DMS53 treated with DMSO at 0.1 percent for 48 hours (cell line): ENCODE results near the gene SLC9A8.
"Not testable (repeated sequence)": the region's sequence is repeated elsewhere in the genome, so short reads cannot be mapped to it uniquely, and the experiment has no call there.

ENCODE experiments used
- DNase-seq: peaks from one replicate; lab custom pipeline; 2025; ENCODE audit not compliant: unreplicated experiment; lab: John Stamatoyannopoulos, UW

The SLC9A8 gene

GRCh38 chr20:49850463-49851230, 38.0 kb downstream of the SLC9A8 start:
- no peak for DNase-seq

GRCh38 chr20:49851231-49851705, 38.6 kb downstream of the SLC9A8 start:
- DNase-seq = no peak

GRCh38 chr20:49851991-49852390, 39.4 kb downstream of the SLC9A8 start:
- no peak for DNase-seq

GRCh38 chr20:49852522-49853080, 40.0 kb downstream of the SLC9A8 start:
- DNase-seq = no peak

GRCh38 chr20:49853640-49854039, 41.0 kb downstream of the SLC9A8 start:
- DNase-seq = peak; percentile 38

- DNase-seq = no peak
These were observed 41.7 kb downstream of the SLC9A8 start for GRCh38 chr20:49854190-49854875.

GRCh38 chr20:49856904-49857303, 44.3 kb downstream of the SLC9A8 start:
- no peak for DNase-seq

- DNase-seq = no peak
These were observed 45.5 kb downstream of the SLC9A8 start for GRCh38 chr20:49858076-49858585.

GRCh38 chr20:49859011-49859410, 46.4 kb downstream of the SLC9A8 start:
- DNase-seq = no peak

- no peak for DNase-seq
These were observed 47.2 kb downstream of the SLC9A8 start for GRCh38 chr20:49859807-49860206.

GRCh38 chr20:49861232-49861631, 48.6 kb downstream of the SLC9A8 start:
- DNase-seq = not testable (repeated sequence)

GRCh38 chr20:49862607-49863200, 50.1 kb downstream of the SLC9A8 start:
- DNase-seq = no peak

- DNase-seq = no peak
These were observed 51.0 kb downstream of the SLC9A8 start for GRCh38 chr20:49863666-49864065.

GRCh38 chr20:49865559-49865958, 52.9 kb downstream of the SLC9A8 start:
- DNase-seq = no peak

GRCh38 chr20:49866051-49866450, 53.4 kb downstream of the SLC9A8 start:
- DNase-seq = no peak

GRCh38 chr20:49867453-49868215, 55.0 kb downstream of the SLC9A8 start:
- DNase-seq = no peak

- DNase-seq = no peak
These were observed 55.9 kb downstream of the SLC9A8 start for GRCh38 chr20:49868538-49868937.

- DNase-seq = no peak
These were observed 56.3 kb downstream of the SLC9A8 start for GRCh38 chr20:49868964-49869363.

- DNase-seq = no peak
These were observed 57.6 kb downstream of the SLC9A8 start for GRCh38 chr20:49870261-49870660.

- no peak for DNase-seq
These were observed 58.8 kb downstream of the SLC9A8 start for GRCh38 chr20:49871391-49871948.
